Amniotic stem cell (primary cell): ENCODE results near the gene TM4SF5.
A peak's percentile ranks its signal among the peaks of the same experiment; 100 is the strongest.
"Not testable (repeated sequence)": the region's sequence is repeated elsewhere in the genome, so short reads cannot be mapped to it uniquely, and the experiment has no call there.

Experiments used
- DNase-seq: peaks from one replicate; lab custom pipeline; 2025; lab: John Stamatoyannopoulos, UW

TM4SF5 gene

GRCh38 chr17:4789951-4790704, 18.4 kb downstream of the TM4SF5 start:
- DNase-seq, result peak; percentile 80

GRCh38 chr17:4790705-4791088, 19.0 kb downstream of the TM4SF5 start:
- DNase-seq, result no peak

GRCh38 chr17:4795168-4795567, 23.5 kb downstream of the TM4SF5 start:
- DNase-seq, result no peak

GRCh38 chr17:4796552-4796920, 24.9 kb downstream of the TM4SF5 start:
- DNase-seq, result no peak

GRCh38 chr17:4800462-4801196, 28.9 kb downstream of the TM4SF5 start:
- DNase-seq, result no peak

GRCh38 chr17:4802228-4802627, 30.5 kb downstream of the TM4SF5 start, which contains the start of gene C17orf114:
C17orf114 (minus strand) TSS chr17:4802328.
- DNase-seq, result no peak

GRCh38 chr17:4806456-4806776, 34.7 kb downstream of the TM4SF5 start:
- DNase-seq, result no peak

- DNase-seq, result peak; percentile 60
Measured at GRCh38 chr17:4806777-4807604, 35.3 kb downstream of the TM4SF5 start, which contains the start of gene PLD2. PLD2 (plus strand) TSS chr17:4807152; CDS start chr17:4807773, 621 bp downstream.

GRCh38 chr17:4807605-4808377, 36.1 kb downstream of the TM4SF5 start:
- no peak for DNase-seq

- no peak for DNase-seq
Measured at GRCh38 chr17:4808378-4808767, 36.7 kb downstream of the TM4SF5 start.

- DNase-seq, result no peak
Measured at GRCh38 chr17:4810696-4811290, 39.1 kb downstream of the TM4SF5 start.

GRCh38 chr17:4811471-4811870, 39.8 kb downstream of the TM4SF5 start:
- no peak for DNase-seq

GRCh38 chr17:4812690-4813089, 41.0 kb downstream of the TM4SF5 start:
- DNase-seq, result no peak

GRCh38 chr17:4815043-4815675, 43.5 kb downstream of the TM4SF5 start:
- DNase-seq, result no peak

- DNase-seq, result no peak
Measured at GRCh38 chr17:4816826-4817225, 45.1 kb downstream of the TM4SF5 start.

- no peak for DNase-seq
Measured at GRCh38 chr17:4818276-4818675, 46.6 kb downstream of the TM4SF5 start.

- DNase-seq, result no peak
Measured at GRCh38 chr17:4822835-4823234, 51.1 kb downstream of the TM4SF5 start.

- DNase-seq, result no peak
Measured at GRCh38 chr17:4823373-4824089, 51.8 kb downstream of the TM4SF5 start.

GRCh38 chr17:4827399-4827798, 55.7 kb downstream of the TM4SF5 start:
- DNase-seq, result no peak

- not testable (repeated sequence) for DNase-seq
Measured at GRCh38 chr17:4832829-4833177, 61.1 kb downstream of the TM4SF5 start.
